Esophagus muscularis mucosa (tissue), 4 donors: ENCODE measurements around the gene IFNK.

Source experiments
- CTCF ChIP-seq, 3 experiments: fragments of 200-600 bp in 2 of 3; fragments of 450-650 bp in 1 of 3; sonication (generic) in 2 of 3; IDR thresholded peaks; one replicate each; pipeline ENCODE4 v1.5.1; 2017 to 2019; ENCODE audit warnings: antibody characterized with exemption in 3 of 3, mild to moderate bottlenecking in 2 of 3, moderate library complexity in 1 of 3
- EP300 ChIP-seq: sonication (generic); formaldehyde crosslinking; IDR thresholded peaks from one replicate; pipeline ENCODE4 v1.6.1; 2017; ENCODE audit warnings: antibody characterized with exemption
- POLR2AphosphoS5 ChIP-seq, 2 donors: sonication (generic); formaldehyde crosslinking; IDR thresholded peaks; one replicate each; pipeline ENCODE4 v1.6.1; 2017; ENCODE audit warnings: antibody characterized with exemption in 2 of 2

DNA sequence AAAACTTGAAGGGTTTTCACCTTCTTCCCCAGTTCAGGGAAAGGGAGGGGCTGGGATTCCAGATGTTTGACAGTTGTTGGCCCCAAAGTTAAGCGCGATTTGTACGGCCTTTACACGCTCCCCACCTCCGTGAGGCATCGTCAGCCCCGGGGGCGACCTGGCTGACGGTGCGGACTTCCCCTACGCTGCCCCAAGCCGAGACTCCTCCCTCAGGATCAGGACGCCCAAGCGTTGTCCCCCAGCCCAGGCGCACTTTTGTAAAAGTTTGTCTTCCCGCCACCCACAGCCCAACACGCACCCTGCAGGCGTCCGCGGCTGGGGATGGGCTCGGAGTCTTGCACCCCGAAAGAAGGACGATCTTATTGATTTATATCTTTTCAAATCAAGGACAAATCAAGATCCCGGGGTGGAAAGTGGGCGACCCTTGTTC is 4.8 kb downstream of the IFNK start:
- TF ChIP-seq POLR2AphosphoS5 (IDR thresholded peaks at IDR 0.05), result peak in 1 of 2 donors; percentile 47
- no peak for TF ChIP-seq CTCF (IDR thresholded peaks at IDR 0.05)
- no peak for TF ChIP-seq EP300
